IPS-15b (cell line): ENCODE measurements around the gene SRMS.

ENCODE experiments used
- H3K27me3 ChIP-seq: one replicate; pipeline ENCODE4 v1.6.1; 2013; ENCODE audit warnings: low read length; ENCODE audit not compliant: control insufficient read depth, insufficient read depth
- H3K36me3 ChIP-seq: one replicate; pipeline ENCODE4 v1.6.1; 2013; ENCODE audit warnings: low read length; ENCODE audit not compliant: control insufficient read depth, insufficient read depth
- H3K4me1 ChIP-seq: one replicate; pipeline ENCODE4 v1.6.1; 2013; ENCODE audit warnings: mild to moderate bottlenecking, low read length; ENCODE audit not compliant: control insufficient read depth, insufficient read depth
- H3K4me3 ChIP-seq: one replicate; pipeline ENCODE4 v1.5.1; 2013; ENCODE audit warnings: low read depth, low read length
- H3K9ac ChIP-seq: one replicate; pipeline ENCODE4 v1.6.1; 2013; ENCODE audit warnings: low read depth, mild to moderate bottlenecking, low read length
- H3K9me3 ChIP-seq: one replicate; pipeline ENCODE4 v1.6.1; 2013; ENCODE audit warnings: mild to moderate bottlenecking, low read length; ENCODE audit not compliant: control insufficient read depth, insufficient read depth

SRMS gene

DNA sequence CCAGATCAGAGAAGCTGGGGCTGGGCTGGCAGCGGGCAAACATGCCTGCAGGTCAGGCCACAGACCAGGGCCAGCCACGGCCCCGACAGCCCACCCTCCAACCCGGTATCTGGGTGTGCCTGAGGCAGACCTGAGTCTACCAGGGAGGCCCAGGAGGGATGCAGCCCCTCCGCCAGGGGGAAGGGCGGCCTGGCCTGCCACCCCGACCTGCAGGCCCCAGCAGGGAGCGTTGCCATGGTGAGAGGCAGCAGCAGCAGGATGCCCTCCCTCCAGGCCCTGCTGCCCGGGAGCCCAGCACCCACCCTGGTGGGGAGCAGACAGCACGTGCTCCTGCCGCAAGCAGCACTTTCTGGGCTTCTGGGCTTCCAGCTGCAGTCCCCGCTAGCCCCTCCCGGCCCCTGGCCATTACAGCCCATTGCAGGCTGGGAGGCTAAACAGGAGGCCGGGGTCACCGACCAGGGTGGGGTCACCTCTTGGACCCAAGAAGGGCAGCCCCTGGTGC is 44.8 kb downstream of the SRMS start:
- Histone ChIP-seq H3K9me3 (no peaks in the 10 kb centered on the region), H3K27me3 (peaks cover 15% of the 10 kb centered on the region), H3K4me3 (no peak overlapping the region), H3K36me3 (no peaks in the 10 kb centered on the region), H3K9ac (no peak overlapping the region), H3K4me1 (no peaks in the 10 kb centered on the region)

DNA sequence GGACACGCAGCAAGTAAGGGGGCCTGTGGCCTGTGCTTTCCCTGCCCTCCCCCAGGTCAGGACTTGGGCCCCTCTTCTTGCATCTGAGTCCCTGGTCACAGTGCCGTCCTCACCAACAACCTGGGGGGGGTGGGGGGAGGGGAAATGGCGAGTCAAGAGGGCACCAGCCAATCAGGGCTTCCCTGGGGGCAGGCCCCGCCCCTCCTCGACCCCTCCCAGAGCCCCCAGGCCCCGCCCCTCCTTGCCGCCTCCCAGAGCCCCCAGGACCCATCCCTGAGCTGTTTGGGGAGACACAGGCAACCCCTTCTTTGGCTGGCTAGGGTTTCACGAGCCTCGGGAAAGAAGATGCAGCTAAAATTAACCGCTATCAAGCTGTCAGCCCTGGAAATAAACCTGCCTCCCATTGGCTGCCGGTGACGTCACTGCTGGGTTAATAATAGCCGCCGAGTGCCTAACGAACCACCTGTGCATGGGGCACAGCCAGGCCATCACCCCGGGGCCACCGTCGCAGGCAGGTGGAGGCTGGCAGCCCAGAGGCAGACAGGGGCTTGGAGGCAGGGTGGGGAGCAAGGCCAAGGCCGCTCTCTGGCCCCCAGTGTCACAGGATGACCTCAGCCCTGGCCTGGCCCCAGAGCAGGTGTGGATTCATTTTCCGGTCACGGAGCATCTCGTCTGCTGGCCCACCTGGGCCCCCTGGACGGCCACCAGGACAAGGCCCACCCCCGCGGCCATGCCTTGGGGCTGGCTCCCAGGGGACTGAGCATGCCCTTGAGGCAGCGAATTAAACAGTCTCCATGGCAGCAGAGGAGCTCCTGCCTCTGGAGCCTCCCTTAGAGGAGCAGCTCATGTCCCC is 45.5 kb downstream of the SRMS start:
- Histone ChIP-seq H3K4me1 (no peaks in the 10 kb centered on the region), H3K4me3 (peak overlapping the region; percentile 41), H3K36me3 (no peaks in the 10 kb centered on the region), H3K9me3 (no peaks in the 10 kb centered on the region), H3K27me3 (peaks cover 16% of the 10 kb centered on the region), H3K9ac (no peak overlapping the region)

DNA sequence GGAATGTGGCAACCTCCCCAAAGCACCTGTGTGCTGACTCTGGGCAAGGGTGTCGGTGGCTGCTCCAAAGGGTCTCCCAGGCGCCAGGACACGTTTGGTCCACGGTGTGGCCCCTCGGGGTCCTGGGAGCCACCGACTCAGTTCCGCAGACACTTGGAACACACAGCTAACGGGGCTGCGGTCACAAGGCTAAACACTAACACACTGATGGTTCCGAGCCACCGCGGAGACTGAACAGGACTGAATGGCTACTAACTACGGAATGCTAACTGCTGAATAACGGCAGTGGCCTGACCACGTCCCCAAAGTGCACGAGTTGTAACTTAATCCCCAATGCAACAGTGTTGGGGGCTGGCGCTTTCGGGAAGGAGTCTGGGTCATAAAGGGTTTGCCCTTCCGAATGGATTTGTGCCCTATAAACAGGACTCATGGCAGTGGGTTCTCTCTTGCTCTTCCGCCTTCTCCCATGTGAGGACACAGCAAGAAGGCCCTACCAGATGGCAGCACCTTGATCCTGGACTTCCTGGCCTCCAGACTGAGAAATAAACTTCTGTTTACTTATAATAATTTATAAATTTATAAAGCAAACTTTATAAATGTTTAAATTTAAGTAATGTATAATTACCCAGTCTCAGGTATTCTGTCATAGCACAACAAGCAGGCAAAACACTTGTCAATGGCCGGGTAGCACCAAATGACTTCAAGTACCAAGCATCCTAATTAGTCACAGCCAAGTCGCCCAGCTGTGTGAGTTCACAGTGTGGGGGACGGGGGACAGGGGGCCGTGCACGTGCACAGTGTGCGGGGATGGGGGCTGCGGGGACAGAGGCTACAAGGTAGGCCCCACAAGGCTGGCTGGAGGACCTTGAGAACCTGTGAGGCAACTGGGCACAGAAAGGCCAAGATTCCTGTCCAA is 46.4 kb downstream of the SRMS start:
- H3K4me3 ChIP-seq, result no peak overlapping the region
- H3K9ac ChIP-seq, result no peak overlapping the region
- H3K27me3 ChIP-seq, result peaks cover 20% of the 10 kb centered on the region
- H3K36me3 ChIP-seq, result no peaks in the 10 kb centered on the region
- no peaks in the 10 kb centered on the region for H3K4me1 ChIP-seq
- no peaks in the 10 kb centered on the region for H3K9me3 ChIP-seq

DNA sequence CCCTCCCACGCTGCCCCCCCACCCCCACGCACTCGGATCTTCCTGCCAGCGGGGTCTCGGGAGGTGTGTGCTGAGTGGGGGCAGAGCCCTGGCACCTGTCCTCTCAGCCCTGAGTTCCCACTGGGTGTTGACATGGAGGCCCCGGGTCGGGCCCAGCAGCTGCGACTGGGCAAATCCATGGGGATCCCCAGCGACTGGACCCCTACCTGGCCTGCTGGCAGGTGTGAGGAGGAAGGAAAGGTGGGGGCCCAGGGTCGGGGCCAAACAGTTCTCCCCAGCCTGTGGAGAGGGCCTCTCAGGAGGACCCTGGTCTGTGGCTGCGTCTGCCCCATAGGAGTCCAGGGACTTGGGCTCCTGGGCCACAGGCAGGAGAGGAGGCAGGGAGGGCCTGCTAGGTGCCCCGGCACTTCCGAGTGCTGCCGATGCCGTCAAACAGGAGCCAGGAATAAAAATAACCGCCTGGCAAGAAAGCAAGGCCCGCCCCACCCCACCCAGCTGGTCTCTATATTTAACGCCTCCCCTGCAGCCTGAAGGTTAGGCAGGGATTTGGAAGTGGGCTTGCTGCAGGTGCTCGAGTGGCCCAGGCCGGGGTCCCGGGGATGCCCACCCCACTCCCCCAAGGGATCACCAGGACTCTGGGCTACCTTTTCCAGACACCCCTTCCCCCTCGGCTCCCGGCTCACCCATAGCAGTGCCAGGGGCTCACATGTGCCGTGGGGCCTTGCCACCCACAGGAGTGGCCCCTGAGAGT is 47.2 kb downstream of the SRMS start:
- Histone ChIP-seq H3K27me3 (peaks cover 20% of the 10 kb centered on the region), H3K4me3 (no peak overlapping the region), H3K9me3 (no peaks in the 10 kb centered on the region), H3K36me3 (peaks cover under 1% of the 10 kb centered on the region), H3K4me1 (no peaks in the 10 kb centered on the region), H3K9ac (no peak overlapping the region)

DNA sequence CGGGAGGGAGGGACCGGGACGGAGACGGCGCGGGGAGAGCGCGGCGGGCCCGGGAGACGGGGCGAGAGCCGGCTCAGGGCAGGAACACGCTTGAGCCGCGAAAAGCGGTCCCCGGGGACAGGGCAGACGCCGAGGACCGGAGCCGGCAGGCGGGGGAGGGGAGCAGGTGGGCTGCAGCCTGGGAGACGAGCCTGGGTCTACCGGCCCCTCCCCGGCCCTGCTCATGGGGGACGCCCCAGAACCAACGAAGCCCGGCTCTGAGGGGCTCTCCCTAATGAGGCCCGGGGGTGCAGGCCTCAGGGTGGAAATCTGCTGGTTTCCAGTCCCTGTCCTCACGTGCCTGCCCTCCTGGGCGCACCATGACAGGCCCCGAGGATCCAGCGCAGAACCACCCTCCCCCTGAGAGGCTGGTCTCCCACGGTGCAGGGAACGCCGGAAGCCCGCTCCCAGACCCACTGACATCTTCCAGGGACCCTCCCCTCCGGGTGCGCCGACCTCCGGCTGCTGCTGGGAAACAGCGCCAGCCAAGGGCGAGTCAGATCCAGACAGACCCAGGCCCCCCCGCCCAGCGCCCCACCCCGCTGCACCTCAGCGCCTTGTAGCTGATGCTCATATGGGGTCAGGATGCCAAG is 48.1 kb downstream of the SRMS start:
- Histone ChIP-seq H3K36me3 (peaks cover 6% of the 10 kb centered on the region), H3K4me1 (no peaks in the 10 kb centered on the region), H3K9me3 (no peaks in the 10 kb centered on the region), H3K9ac (no peak overlapping the region), H3K4me3 (peak overlapping the region; percentile 50), H3K27me3 (peaks cover 16% of the 10 kb centered on the region)

DNA sequence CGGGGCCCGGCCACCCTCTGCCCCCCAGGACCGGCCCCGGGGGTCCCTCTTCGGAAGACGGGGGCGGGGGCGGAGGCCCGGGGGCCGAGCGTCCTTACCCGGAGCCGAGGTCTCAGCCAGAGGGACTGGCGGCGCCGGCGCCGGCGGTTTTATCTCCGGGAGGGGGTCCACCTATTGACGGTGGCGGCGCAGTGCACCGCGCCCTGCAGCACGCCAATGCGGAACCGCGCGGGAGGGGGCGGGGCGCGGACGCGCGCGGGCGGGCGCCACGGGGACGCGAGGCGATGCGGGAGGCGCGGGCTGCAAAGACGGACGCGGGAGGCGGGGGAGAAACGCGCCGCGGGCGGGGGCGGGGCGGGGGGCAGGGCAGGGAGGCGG is 48.6 kb downstream of the SRMS start, which contains the start of gene EEF1A2:
Gene EEF1A2 (minus strand): TSS at position 124 of the 378 bp plus-strand sequence. CDS start 1,320 bp downstream, outside the sequence.
- no peak within 1 kb of the TSS for H3K9ac ChIP-seq
- peaks cover 16% of the 10 kb centered on the region for H3K27me3 ChIP-seq
- H3K9me3 ChIP-seq, result no peaks in the 10 kb centered on the region
- peaks cover 10% of the 10 kb centered on the region for H3K36me3 ChIP-seq
- peak within 1 kb of the TSS; percentile 50 for H3K4me3 ChIP-seq
- H3K4me1 ChIP-seq, result no peaks in the 10 kb centered on the region

DNA sequence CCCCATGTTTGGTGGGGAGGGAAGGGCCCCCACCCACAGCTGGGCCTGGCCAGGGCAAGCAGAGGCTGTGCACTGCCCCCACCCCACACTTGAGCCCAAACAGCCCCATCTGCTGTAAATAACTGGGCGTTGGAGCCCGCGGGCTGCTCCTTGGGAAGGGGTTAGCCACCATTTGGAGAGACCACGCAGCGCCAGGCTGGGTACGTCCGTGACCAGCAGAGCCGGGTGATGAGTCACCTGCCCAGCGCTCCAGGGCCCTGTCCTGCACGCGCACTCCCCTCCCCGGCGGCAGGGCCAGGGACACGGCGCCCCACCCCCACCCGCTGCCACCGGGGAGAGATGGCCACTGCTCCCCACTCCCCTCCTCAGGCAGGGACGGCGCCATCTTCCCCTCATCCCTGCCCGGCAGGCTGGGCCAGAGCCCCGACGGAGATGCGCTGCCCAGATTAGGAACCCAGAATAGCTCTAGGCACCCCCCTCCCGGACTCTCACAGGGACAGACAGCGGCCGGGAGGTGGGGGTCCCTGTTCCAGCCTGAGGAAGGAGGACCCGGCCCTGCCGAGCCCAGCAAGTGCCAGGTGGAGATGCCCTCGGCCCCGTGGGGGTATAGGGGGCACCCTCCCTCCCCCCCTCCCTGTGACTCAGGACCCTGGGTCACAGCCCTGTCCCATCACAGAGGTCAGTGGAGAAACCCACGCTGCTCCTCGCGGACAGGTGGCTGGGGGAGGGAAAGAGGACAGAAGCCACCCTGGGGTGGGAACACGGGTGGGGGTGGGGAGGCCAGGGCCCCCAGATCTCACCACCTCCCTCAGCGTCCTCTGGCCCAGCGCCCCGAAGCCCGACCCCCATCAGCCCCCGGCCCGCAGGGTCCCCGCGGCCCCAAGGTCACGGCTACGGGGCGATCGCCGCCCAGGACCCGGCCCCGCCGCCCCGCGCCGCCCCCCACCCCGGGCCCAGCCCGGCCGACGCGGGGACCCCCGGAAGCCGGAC is 49.3 kb downstream of the SRMS start:
- Histone ChIP-seq H3K4me1 (no peaks in the 10 kb centered on the region), H3K27me3 (peaks cover 16% of the 10 kb centered on the region), H3K36me3 (peaks cover 13% of the 10 kb centered on the region), H3K4me3 (peak overlapping the region; percentile 37), H3K9me3 (no peaks in the 10 kb centered on the region), H3K9ac (no peak overlapping the region)

DNA sequence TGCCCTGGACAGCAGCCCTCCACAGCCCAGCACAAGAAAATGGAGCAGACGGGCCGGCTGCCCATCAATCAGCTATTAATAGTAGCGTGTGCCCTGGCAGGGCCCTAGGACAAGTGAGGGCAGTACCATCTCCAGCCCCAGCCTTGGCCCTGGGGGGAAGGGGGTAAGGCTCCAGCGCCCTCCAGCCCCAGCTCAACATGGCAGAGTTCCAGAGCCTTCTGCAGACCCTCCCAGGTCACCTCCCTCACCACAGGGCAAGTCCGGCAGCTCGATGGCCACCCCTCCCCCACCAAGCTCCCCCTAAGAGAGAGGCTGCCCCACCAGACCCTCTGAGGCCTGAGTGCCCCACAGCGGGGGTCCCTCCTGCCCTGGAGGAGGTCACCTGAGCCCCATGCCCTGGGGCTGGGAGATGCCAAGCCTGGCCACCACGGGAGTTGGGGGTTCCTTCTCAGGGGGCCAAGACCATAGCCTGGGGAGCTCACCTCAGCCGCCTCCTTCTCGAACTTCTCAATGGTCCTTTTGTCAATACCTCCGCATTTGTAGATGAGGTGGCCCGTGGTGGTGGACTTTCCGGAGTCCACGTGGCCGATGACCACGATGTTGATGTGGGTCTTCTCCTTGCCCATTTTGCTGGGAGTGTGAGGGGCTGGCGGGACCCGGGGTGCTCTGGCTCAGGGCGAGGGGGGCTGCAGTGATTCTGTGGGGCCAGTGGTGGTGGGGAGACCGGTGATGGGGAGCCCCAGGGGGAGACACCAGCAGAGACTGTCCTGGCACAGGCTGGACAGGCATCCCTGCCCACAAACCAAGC is 50.2 kb downstream of the SRMS start:
- Histone ChIP-seq H3K9me3 (no peaks in the 10 kb centered on the region), H3K4me1 (no peaks in the 10 kb centered on the region), H3K4me3 (peak overlapping the region; percentile 37), H3K36me3 (peaks cover 21% of the 10 kb centered on the region), H3K9ac (no peak overlapping the region), H3K27me3 (peaks cover 16% of the 10 kb centered on the region)

DNA sequence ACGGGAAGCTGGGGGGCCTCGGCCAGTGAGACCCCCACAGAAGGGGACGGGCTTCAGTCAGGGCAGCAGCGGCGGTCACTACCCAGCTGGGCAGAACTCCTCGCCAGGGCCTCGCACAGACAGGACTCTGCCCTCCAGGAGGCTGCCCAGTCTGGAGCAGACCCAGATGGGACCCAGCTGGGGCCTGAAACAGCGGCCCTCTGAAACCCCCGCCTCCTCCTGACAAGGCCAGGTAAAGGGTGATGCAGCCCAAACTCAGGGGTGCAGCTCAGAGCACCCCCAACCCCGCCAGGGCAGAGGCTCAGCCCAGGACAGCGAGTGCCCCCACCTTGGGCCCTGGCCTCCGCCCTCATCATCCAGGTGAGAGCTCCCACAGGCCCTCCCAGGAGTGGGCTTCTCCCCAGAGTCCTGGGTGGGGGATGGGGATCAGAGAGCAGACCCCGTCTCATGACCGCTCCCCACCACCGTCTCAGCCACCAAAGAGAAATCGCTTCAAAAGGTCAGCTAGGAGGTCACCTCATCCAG is 50.9 kb downstream of the SRMS start:
- H3K9ac ChIP-seq, result no peak overlapping the region

More for the DNA sequence above, 50.9 kb downstream of the SRMS start:
- H3K4me1 ChIP-seq, result no peaks in the 10 kb centered on the region
- peaks cover 16% of the 10 kb centered on the region for H3K27me3 ChIP-seq
- H3K36me3 ChIP-seq, result peaks cover 28% of the 10 kb centered on the region
- no peaks in the 10 kb centered on the region for H3K9me3 ChIP-seq
- H3K4me3 ChIP-seq, result peak overlapping the region; percentile 32
